ENCODE results near the gene DYNC2LI1.

DYNC2LI1 gene

DNA sequence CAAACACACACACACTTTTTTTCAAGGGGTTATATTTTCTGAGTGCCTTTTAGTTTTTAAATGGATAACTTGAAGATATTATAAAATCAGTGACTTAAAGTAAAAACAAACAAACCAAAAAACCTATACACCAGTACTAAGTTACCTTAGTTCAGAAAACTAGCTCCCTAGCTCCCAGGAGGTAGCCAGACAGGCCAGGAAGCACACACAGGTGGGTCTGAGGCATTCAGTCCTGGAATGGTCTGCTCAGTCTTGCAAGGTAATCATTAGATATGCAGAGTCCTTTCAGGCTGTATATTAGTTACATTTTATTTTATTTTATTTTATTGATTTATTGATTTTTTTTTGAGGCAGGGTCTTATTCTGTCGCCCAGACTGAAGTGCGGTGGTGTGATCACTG lies 10.7 kb upstream of the DYNC2LI1 start:
- DNase-seq (ENCODE audit: low read depth) = no peak
- TF ChIP-seq, protein P1, sequence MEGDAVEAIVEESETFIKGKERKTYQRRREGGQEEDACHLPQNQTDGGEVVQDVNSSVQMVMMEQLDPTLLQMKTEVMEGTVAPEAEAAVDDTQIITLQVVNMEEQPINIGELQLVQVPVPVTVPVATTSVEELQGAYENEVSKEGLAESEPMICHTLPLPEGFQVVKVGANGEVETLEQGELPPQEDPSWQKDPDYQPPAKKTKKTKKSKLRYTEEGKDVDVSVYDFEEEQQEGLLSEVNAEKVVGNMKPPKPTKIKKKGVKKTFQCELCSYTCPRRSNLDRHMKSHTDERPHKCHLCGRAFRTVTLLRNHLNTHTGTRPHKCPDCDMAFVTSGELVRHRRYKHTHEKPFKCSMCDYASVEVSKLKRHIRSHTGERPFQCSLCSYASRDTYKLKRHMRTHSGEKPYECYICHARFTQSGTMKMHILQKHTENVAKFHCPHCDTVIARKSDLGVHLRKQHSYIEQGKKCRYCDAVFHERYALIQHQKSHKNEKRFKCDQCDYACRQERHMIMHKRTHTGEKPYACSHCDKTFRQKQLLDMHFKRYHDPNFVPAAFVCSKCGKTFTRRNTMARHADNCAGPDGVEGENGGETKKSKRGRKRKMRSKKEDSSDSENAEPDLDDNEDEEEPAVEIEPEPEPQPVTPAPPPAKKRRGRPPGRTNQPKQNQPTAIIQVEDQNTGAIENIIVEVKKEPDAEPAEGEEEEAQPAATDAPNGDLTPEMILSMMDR (conservative IDR thresholded peaks at IDR 0.05; ENCODE audit: low read length) = no peak
- H3K4me3 ChIP-seq (ENCODE audit: low read length) = no peak overlapping the region

DNA sequence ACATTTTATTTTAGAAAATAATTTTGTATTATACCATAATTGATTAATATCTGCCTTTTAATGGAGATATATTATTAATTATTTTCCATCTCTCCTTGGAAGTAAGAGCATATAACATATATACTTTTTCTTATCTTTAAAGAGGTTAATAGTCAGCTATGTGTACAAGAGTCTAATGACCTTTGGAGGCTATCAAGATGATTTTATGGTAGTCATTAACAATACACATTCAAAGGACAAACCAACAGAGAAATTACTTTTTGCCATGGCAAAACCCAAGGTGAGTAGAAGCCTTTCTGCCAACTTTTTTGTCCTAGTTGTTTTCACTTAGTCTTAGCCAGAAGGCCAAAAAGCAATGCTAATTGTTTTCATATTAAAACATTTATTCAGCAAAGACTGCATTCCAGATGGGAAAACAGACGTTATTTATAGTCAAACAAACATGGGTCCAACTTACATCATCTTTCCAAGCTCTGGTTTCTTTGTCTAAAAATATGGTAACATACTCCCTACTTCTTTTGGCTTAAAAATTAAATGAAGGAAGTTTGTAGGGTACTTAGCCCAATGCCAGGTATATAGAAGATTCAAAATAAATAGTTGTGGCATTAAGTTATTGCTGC lies 9.6 kb upstream of the DYNC2LI1 start:
- H3K4me3 ChIP-seq (ENCODE audit: low read length) = no peak overlapping the region
- peak; percentile 71 for DNase-seq (ENCODE audit: low read depth)
- TF ChIP-seq, protein P1 (conservative IDR thresholded peaks at IDR 0.05; ENCODE audit: low read length) = no peak

DNA sequence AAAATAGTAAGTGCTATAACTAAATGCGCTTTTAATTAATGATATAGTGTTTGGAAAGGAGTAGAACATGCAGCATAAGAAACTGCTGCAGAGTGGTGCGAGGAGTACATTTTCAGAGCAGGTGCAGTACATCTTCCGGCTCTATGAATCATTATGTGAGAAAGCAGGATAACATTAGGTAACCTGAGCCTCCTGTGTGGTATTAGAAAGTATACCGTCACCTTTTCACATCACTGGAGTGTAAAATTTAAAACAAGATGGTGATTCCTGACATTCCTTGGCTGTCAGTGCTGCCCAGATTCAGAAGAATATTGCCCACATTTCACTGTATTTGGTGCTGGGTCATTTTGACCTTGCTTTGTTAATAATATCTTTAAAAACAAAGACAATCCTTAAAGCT lies 7.8 kb upstream of the DYNC2LI1 start:
- TF ChIP-seq, protein P1 (conservative IDR thresholded peaks at IDR 0.05; ENCODE audit: low read length) = no peak
- no peak overlapping the region for H3K4me3 ChIP-seq (ENCODE audit: low read length)
- no peak for DNase-seq (ENCODE audit: low read depth)

DNA sequence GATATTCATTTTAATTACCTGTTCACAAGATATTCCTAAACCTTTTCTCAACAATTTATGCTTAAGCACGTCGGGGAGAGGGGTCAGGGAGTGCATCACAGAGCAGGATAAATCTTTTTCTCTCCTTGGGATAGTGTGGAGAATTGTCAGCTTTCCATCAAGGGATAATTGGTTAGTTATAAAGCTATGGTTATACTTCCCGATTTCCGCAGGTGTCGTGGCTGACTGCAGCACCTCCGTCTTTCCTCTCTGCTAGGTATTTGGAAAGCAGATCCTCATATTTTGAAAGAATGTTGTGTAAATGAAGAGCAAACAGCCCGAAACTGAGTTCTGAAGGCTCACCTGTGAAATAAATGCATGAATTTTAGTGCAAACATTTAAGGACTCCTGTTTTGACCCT lies 778 bp downstream of the DYNC2LI1 start:
- no peak for DNase-seq (ENCODE audit: low read depth)
- TF ChIP-seq, protein P1 (conservative IDR thresholded peaks at IDR 0.05; ENCODE audit: low read length) = no peak
- peak overlapping the region; percentile 96 for H3K4me3 ChIP-seq (ENCODE audit: low read length)

DNA sequence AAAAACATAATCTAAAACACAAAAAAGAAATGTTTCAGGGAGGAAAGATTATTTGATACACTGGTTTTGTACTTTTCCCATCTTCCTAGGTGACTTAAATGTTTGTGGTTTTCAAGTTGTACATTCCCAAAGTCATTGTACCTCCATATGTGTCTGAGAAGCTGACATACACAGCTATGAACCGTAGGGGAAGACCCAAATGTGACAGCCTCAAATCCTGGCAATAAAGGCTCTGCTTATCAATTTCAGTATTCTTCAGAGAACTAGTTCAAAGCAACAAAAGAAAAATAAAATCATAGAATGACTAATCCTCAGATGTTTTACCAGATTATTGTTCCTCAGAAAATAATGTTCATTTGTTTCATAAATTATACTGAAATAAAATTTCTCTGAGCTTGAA lies 2.5 kb downstream of the DYNC2LI1 start:
- DNase-seq (ENCODE audit: low read depth) = no peak
- no peak overlapping the region for H3K4me3 ChIP-seq (ENCODE audit: low read length)
- TF ChIP-seq, protein P1 (conservative IDR thresholded peaks at IDR 0.05; ENCODE audit: low read length) = no peak

DNA sequence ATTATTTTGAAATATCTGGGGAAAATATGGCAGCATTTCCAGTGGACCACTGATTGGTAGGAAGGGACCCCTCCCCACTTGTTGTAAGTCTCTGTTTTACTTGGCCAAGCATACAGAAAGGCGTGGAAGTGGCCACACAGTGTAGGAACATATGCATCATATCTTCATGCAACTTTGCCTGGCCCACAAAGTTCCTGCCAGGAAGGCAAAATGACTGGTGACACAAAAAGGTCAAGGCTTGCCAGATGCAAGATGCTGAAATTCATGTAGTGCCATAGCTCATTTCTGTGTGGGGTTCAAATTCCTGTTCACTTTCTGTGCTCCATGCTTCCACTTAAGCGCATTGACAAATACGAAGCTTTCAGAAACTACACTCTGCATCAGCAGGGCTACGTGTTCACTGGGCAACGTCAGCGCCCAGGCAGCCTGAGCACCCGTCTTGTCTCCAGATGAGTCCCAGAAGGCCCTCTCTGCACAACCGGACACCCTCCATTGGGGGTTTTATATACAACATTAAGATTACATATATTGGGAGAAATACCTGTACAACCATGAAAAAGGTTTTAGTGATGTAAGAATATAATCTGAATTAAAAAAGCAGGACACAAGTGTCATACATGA lies 3.6 kb downstream of the DYNC2LI1 start:
- TF ChIP-seq, protein P1 (conservative IDR thresholded peaks at IDR 0.05; ENCODE audit: low read length) = no peak
- no peak overlapping the region for H3K4me3 ChIP-seq (ENCODE audit: low read length)
- DNase-seq (ENCODE audit: low read depth) = no peak

DNA sequence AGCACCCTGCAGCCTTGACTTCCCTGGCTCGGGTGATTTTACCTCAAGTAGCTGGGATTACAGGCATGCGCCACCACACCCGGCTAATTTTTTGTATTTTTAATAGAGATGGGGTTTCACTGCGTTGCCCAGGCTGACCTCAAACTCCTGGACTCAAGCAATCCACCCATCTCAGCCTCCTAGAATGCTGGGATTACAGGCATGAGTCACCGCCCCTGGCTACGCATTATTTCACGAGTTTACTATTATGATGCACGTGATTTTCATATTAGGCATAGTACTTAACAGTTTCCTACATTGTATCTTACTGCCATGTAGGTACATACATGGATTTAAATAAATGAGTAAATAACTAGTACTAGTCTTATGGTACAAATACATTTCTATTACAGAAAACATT lies 4.4 kb downstream of the DYNC2LI1 start:
- no peak overlapping the region for H3K4me3 ChIP-seq (ENCODE audit: low read length)
- no peak for DNase-seq (ENCODE audit: low read depth)
- TF ChIP-seq, protein P1 (conservative IDR thresholded peaks at IDR 0.05; ENCODE audit: low read length) = no peak

Measured in AG10803 (cell line).